Fibroblast of lung (primary cell): ENCODE results near the gene SFT2D3.

Experiments
- CTCF ChIP-seq, 2 donors: IDR thresholded peaks in 1 of 2; conservative IDR thresholded peaks in 1 of 2; 1 replicate in 1 of 2; 2 replicates in 1 of 2; pipeline ENCODE4 v1.5.1; 2011 to 2012; ENCODE audit warnings: low read length in 2 of 2, control low read depth in 1 of 2, inconsistent platforms in 1 of 2, low read depth in 1 of 2, mild to moderate bottlenecking in 1 of 2
- EZH2 ChIP-seq: IDR thresholded peaks from 2 replicates; pipeline ENCODE4 v1.5.1; 2012; ENCODE audit warnings: low read length, control low read depth, mild to moderate bottlenecking; ENCODE audit errors: missing control alignments

DNA sequence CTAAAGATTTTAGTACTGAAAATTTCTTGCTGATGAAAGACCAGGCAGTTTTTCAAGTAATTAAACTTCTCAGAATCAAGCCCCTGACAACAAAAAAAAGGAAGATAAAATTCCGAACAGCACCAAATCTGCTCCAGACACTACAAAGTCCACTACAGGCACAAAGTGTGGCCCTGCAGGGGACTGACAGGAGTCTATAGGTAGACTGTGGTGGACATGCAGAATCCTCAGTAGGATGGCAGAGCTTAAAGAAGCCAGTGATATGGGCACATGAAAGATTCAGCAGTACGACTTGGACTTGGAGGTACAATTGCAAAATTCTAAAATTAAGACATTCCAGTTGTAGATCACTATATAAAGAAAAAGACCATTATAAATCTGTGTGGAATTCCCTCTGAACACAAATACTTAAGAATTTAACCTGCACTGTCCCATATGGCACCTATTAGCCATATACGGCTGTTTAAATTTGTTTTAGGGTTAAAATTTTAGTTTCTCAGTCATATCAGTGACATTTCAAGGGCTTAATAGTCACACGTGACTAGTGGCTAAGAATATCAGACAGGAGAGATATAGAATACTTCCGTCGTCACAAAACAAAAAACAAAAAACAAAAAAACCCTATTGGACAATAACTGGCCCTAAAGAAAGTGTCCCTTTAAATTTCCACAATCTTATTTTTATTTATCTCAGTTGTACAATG lies 32.0 kb downstream of the SFT2D3 start:
- TF ChIP-seq CTCF (conservative IDR thresholded peaks at IDR 0.05 in 1 of 2, IDR thresholded peaks at IDR 0.05 in 1 of 2; ENCODE audit: low read depth in 1 of 2, low read length in 2 of 2) = no peak
- TF ChIP-seq EZH2 = no peak
